ENCODE results near the gene ATR.
"Not testable (repeated sequence)": the region's sequence is repeated elsewhere in the genome, so short reads cannot be mapped to it uniquely, and the experiment has no call there.

ATR gene

DNA sequence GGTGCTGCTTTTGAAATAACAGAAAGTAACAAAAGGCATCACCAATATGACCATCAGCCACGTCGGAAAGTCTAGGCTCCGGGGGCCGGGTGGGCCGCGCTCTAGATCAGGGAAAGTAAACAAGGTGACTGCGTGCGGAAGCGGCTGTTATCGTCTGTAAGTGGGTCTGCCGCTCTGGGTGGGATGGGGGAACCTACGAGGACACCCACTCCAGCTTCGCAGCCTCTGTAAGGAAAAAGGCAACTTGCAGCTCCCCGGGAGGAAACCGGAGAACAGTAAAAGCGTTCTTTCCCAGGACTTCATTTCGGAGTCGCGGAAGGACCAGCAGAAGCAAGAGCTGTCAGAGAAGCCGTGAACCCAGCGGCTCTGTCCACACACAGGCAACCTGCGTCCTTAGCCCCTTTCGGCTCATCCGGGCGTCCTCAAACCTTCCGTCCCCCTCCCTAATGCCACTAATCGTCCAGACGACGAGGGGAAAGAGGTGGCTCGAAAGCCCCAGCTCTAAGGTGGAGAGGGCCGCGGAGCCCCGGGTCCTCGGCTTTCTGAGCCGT, 131.2 kb downstream of the ATR start:
- DNase-seq: no peak

DNA sequence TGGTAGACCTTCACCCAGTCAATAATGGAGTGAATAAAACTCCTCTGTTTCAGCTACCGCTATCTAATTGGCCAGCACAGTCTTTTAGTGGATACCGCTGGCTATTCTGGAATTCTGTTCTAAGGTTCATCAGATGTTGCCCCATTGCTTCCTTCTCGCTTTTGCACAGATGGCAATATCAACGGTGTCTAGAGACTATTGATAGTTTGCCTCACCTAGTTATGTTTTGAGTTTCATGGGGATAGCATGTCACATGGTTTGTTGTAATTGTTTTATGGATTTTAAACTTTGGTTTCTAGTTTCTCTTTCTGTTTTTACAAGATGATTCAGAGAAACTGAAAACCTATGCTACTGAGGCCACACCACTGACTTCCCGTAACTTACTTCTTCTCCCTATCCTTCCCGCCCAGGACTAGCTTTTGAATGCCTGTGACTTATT, 132.7 kb downstream of the ATR start:
- DNase-seq: no peak

DNA sequence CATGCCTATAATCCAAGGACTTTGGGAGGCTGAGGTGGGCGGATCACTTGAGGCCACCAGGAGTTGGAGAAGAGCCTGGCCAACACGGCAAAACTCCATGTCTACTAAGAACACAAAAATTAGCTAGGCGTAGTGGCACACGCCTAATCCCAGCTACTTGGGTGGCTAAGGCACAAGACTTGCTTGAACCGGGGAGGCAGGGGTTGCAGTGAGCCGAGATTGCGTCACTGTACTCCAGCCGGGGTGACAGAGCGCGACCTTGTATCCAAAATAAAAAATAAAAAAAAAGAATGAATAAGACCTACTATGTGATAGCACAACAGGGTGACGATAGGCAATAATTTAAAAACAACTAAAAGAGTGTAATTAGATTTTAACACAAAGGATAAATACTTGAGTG, 134.2 kb downstream of the ATR start:
- DNase-seq: no peak

DNA sequence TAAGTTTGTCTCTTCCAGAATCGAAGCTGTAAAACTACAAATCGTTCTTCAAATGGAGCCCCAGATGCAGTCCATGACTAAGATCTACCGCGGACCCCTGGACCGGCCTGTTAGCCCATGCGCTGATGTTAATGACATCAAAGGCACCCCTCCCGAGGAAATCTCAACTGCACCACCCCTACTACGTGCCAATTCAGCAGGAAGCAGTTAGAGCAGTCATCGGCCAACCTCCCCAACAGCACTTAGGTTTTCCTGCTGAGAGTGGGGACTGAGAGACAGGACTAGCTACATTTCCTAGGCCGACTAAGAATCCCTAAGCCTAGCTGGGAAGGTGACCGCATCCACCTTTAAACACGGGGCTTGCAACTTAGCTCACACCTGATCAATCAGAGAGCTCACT, 135.5 kb downstream of the ATR start:
- DNase-seq: not testable (repeated sequence)

DNA sequence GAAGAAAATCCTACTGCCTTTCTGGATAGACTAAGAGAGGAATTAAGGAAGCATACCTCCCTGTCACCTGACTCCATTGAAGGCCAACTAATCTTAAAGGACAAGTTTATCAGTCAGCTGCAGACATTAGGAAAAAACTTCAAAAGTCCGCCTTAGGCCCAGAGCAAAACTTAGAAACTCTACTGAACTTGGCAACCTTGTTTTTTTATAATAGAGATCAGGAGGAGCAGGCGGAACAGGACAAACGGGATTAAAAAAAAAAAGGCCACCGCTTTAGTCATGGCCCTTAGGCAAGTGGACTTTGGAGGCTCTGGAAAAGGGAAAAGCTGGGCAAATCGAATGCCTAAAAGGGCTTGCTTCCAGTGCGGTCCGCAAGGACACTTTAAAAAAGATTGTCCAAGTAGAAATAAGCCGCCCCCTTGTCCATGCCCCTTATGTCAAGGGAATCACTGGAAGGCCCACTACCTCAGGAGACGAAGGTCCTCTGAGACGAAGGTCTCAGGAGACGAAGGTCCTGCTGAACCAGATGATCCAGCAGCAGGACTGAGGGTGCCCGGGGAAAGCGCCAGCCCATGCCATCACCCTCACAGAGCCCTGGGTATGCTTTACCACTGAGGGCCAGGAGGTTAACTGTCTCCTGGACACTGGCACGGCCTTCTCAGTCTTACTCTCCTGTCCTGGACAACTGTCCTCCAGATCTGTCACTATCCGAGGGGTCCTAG, 138.9 kb downstream of the ATR start:
- not testable (repeated sequence) for DNase-seq

DNA sequence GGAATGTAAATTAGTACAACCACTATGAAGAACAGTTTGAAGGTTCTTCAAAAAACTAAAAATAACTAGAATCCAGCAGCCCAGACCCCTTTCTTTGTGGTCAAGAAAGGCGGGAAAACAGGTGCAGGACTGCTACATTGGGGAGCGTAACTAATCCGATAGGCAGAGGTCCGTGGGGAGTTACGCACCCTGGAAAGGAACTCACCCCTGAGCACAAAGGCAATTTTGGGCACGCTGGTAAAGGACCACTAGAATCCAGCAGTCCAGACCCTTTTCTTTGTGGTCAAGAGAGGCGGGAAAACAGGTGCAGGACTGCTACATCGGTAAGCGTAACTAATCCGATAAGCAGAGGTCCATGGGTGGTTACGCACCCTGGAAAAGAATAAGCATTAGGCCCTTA, 140.4 kb downstream of the ATR start:
- not testable (repeated sequence) for DNase-seq

DNA sequence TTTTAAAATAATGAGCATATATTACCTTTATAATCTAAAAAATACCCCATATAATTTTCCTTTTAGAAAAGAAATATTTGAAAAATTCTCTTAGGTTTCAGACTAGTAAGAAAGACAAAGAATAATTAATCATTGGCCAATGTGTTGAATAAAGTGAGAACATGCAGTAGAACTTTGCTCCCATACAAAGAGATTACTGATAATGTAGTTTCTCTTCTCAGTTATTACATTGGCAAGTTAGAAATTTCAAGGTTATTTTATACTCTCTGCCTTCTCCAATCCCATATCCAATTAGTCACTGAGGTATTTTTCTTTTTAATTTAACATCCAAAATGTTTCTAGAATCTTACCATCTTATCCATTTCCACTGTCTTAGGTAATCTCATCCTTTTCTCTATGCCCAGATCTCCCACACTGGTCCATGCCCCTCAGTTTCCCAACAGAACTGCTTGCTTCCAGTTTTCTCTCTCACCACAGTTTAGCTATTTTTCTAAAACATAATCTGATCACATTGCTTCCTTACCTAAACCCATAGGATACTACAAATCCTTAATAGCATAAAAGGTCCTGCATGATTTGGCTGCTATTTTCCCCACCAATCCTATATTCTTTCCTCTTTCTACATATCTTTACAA, 141.5 kb downstream of the ATR start:
- DNase-seq: no peak

DNA sequence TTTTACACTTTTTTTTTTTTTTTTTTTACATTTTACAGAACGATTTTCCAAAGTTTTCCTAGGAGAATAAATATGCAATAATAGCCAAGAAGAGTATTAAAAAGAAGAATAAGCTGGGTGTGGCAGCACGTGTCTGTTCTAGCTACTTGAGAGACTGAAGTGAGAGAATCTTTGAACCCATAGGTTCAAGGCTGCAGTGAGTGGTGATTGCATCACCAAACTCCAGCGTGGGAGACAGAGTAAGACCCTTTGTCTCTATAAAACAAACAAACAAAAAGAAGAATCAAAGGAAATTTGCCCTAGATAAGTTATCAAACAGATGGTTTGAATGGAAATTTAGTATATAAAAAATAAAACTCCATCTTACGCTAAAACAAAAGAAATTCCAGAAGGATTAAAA, 144.0 kb downstream of the ATR start:
- DNase-seq: no peak

DNA sequence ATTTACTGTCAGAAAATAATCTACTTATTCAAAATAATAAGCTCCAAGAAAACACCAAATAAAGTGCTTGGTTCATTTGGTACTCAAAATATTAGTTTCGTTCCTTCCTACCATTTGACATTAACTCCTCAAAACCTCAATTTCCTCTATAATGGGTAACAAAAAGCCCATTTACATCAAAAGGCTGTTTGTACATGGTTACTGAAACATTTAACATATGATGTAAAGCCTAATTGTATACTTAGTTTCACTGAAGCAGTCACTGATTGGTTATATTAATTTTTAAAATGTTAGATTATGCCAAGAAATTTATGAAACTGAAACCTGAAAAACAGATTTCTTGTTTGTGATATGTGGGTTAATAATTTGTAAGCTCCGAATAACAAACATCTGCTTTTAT, 145.4 kb downstream of the ATR start:
- no peak for DNase-seq

DNA sequence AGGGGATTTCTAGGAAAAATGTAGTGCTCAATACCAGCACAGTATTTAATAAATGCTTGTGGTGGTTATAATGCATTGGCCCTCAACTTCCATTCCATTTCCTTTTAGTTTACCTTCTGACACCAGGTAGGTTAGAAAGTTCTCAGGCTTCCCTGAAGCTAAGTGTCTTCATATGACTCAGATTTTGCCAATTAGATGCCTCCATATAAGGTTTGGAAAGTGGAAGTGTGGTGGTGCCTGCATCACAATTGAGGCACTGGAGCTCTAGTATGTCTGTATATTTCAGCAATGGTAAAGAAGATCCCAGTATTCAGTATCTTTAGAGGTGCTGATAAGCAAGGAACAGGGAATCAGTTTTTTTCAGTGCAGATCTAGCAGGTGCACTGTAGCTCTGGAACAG, 149.0 kb downstream of the ATR start:
- DNase-seq: no peak

DNA sequence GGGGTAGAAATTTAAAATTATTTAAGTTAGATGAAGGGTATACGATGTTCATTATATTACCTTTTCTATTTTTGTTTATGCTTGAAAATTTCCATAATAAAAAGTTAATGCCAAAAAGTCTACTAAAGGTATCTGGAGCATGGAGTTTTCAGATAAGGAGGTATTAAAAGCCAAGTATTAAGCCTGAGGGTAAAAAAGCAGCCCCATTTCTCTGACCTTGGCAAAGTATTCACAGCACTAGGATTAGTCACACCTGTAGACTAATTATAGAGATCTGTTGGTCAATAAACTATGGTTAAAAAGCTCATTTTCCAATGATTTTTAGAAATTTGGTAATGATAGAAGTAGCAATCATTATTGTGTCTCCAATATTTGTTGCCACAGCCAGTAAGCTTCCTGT, 153.8 kb downstream of the ATR start:
- DNase-seq: no peak

DNA sequence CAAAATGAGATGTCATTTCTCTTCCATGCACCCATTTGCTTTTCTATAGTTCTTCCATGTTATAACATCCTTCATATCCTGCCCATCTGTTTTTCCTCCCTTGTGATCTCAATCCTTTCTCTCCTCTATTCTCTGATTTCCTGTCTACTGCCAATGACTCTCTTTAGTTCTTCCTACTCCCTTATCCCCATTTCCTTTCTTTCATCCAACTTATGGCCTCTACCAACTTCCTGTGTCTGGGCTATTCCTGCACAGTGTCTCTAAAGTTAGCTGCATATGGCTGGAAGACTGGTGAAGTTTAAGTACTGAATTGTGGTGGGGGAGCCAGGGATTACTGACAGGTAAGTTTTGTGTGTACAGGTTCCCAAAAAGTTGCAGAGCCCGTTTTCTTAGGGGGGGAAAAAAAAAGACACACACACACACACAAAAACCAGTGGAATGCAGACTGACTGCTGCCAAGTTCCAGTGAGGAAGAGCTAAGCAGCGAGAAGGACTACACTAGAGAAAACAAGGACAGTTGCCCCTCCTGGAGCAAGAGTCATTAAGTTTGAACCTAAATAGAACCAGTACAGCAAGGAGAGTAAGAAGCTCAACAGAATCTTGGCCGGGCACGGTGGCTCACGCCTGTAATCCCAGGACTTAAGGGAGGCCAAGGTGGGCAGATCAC, 159.5 kb downstream of the ATR start:
- DNase-seq: no peak

DNA sequence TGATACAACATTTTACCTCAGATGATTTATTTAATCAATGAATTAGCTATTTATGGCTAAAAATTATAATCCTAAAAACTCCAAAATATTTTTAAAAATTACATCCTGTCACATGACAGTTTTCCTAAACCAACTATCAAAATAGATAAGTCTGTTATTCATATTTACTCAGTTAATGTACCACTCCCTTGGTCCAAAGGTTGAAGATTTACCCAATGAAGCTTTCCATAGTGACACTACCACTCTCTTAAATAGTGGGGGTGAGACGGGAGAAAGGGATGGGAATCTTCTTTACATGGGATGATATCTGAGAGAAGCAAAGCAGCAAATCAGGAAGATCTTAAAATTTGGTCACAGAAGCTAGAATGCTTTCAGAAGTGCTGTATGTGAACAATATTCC, 161.2 kb downstream of the ATR start:
- DNase-seq: no peak

DNA sequence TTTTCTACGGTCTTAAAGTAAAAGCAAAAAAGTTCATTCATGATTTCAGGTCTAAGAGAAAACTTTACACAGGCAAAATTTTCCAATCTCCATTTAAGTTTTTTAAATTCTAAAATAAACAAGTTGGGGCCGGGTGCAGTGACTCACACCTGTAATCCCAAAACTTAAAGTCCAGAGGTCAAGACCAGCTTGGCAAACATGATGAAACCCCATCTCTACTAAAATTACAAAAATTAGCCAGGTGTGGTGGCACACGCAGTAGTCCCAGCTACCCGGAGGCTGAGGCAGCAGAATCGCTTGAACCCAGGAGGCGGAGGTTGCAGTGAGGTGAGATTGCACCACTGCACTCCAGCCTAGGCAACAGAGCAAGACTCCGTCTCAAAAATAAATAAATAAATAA, 178.0 kb downstream of the ATR start:
- DNase-seq: not testable (repeated sequence)
